ENCODE data around the gene CTNNA1.

CTNNA1 gene

DNA sequence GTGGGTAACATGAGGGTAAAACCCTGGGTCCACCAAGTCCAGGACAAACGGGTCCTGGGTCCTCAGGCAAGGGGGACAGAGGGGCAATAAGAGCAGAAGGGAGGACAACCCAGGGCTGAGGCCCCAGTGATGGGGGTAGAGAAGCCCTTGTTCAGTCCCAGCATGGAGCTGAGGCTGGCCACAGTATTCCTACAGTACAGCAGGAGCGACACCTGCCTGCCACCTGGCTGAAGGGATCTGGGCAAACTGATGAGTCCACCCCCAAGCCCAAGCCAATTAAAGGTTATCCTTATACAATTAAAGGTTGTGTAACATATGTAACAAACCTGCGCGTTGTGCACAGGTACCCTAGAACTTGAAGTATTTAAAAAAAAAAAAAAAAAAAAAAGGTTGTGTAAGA, 219.6 kb downstream of the CTNNA1 start:
- DNase-seq = no peak

DNA sequence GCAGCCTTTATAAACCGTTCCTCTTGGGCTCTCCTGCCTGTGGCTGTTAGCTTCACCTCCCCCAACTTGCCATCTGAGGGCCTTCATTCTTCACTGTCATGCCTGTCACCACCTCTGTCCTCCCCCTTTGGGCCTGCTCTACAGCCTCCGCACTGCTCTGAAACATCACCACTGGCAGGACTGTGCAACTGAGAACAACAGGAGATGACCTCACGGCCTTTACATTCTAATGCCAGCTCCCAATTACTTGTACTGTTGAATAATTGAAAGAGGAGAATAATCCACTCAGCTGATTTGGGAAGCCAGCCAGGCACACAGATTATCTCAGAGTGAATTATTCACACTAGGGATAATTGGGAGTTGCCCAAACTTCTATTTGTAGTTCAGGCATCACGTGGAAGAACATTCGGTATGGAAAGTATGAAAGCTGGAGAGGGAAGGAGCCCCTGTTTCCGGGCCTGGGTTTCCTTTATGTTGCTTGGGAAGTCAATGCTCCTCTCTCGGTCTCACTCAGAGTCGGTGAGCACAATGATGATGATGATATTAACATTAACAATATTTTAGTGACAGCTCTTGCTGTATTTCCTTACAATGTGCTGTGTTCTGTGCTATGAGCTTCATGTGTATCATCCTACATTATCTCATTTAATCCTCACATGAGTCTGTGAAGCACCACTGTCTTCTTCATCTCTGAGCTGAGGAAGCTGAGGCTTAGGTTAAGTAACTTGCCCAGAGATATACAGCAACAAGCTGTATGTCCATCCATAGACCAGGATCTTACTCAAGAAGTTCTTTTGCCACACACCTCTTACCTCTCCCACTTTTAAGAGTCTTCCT, 221.2 kb downstream of the CTNNA1 start:
- DNase-seq = no peak

DNA sequence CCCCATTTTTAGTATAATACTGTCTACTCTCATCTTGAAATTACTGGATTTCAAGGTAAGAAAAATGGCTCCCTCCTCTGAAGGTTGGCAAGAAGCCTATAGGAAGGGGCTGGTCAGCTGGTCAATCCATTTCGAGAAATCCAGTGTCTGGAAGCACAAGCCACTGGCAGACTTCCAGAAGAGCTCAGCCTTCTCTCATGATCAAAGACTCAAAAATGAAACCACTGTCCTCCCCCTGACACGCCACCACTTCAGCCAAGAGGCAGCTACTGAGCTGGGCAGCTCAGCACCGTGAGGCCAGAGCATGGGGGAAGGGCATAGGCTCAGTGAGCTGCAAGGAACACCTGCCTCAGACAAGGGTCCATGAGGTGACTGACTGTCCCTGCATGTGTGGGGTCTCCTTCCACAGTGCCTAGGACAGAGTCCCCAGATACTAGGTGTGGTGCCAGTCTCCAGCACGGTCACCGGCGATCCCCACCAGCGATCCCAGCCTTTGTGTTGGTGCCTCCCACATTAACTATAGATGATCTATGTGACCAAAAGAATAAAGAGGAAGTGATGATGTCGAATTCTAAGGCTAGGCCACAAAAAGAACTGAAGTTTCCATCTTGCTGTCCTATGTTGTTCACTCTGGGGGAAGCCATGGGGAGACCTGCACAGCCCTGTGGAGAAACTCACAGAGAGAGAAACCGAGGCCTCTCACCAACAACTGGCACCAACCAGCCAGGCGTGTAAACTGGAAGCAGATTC, 222.0 kb downstream of the CTNNA1 start:
- DNase-seq = no peak

DNA sequence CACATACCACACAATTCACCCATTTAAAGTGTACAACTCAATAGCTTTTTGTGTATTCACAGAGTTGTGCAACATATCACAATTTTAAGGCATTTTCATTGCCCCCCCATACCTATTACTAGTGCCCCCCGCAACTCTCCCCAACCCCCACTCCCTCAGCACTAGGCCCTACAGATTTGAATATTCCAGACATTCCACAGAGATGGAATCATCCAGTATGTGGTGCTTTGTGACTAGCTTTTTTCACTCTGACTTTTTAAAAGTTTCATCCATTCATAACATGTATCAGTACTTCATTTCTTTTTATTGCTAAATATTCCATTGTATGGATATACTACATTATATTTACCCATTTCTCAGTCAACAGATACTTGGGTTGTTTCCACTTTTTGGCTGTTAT, 224.9 kb downstream of the CTNNA1 start:
- DNase-seq = no peak

GRCh38 chr5:138978581-138978980, 225.4 kb downstream of the CTNNA1 start:
- DNase-seq = no peak

GRCh38 chr5:138979684-138980280, 226.6 kb downstream of the CTNNA1 start:
- no peak for DNase-seq

DNA sequence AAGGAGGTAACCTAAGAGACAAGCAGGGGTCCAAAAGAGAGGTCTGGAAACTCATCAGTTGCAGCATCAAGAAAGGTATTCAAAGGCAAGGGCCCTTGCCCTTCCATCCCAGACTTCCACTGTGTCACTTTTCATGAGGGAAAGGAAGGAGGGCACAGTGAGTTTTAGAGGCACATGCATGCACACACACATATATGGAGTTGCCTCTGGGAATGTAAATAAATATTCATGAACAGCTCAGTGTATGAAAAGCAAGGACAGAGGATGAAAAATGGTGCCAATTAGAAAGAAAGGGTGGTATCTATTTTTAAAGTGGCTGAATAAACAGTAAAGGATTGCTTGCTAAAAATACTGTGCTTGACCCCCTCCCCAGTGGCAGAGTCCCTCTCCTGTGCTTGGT, 227.2 kb downstream of the CTNNA1 start:
- no peak for DNase-seq

GRCh38 chr5:138981131-138981530, 227.9 kb downstream of the CTNNA1 start:
- no peak for DNase-seq

DNA sequence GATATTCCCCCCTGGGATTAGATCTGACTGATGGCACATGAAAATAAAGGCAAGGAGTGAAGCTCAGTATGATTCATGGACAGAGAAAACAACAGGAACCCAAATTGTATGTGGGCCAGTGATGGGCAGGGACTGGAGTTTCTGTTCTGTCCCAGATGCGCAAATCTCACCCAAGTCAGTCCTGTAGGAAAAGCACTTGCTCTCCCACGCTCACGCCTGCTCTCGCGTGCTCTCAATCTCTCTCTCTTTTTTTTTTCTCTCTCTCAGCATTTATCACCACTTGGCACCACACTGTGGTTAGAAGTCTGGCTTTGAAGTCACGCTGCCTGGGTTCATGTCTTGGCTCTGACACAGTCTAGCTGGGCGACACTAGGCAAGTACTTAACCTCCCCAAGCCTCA, 228.4 kb downstream of the CTNNA1 start:
- no peak for DNase-seq

DNA sequence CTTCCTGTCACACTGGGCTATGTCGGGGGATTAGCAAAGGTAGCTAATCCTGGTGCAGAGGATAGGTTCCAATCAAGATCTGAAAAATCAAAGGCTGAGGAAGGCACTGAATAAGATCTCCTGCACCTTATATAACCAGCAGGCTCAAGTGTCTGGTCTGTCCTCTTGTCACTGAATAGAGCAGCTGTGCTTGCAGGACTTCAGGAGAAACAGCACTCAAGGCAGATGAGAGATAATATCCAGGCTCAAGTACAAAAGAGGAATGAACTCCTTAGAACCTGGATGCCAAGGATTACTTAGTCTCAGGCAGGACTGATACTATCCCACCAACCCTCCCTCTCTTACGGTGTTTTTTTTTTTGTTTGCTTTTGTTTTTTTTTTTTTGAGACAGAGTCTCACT, 230.8 kb downstream of the CTNNA1 start:
- DNase-seq = no peak
